Thymus (tissue), 14 donors: Measurements from ENCODE around the gene RPL36AL. TPM values are rescaled to one million over a fixed set of nuclear protein-coding genes. Genes with fewer than 3 reads are reported as not detected.
"Not testable (repeated sequence)": the region's sequence is repeated elsewhere in the genome, so short reads cannot be mapped to it uniquely, and the experiment has no call there.

Experiments
- DNase-seq, 9 donors: peaks; one replicate each; pipeline ENCODE4 v3.0.0-alpha.2; 2013; ENCODE audit warnings: low spot score in 9 of 9, low read depth in 6 of 9, missing footprints in 1 of 9
- H3K27ac ChIP-seq, 2 donors: one replicate each; pipeline ENCODE4 v1.5.1; 2013; ENCODE audit warnings: control low read depth in 1 of 2, low read depth in 1 of 2, low read length in 1 of 2, mild to moderate bottlenecking in 1 of 2, moderate library complexity in 1 of 2
- H3K27me3 ChIP-seq, 2 donors: one replicate each; pipeline ENCODE4 v1.5.1; 2013; ENCODE audit warnings: low read length in 1 of 2; ENCODE audit not compliant: control insufficient read depth in 2 of 2, insufficient read depth in 1 of 2
- H3K36me3 ChIP-seq, 2 donors: one replicate each; pipeline ENCODE4 v1.5.1; 2013; ENCODE audit warnings: low read length in 1 of 2, mild to moderate bottlenecking in 1 of 2, moderate library complexity in 1 of 2; ENCODE audit not compliant: control insufficient read depth in 2 of 2, insufficient read depth in 2 of 2
- H3K4me1 ChIP-seq, 2 donors: one replicate each; pipeline ENCODE4 v1.5.1; 2013; ENCODE audit warnings: low read length in 2 of 2; ENCODE audit not compliant: control insufficient read depth in 2 of 2, insufficient read depth in 2 of 2
- H3K4me3 ChIP-seq, 2 donors: one replicate each; pipeline ENCODE4 v1.5.1; 2013; ENCODE audit warnings: low read length in 2 of 2, control low read depth in 1 of 2, mild to moderate bottlenecking in 1 of 2
- H3K9me3 ChIP-seq, 2 donors: one replicate each; pipeline ENCODE4 v1.5.1; 2013; ENCODE audit warnings: low read length in 1 of 2, mild to moderate bottlenecking in 1 of 2; ENCODE audit not compliant: control insufficient read depth in 2 of 2, insufficient read depth in 1 of 2
- WGBS: extraction: QIAGEN DNeasy Blood & Tissue Kit; methylation state at CpG from one replicate; pipeline ENCODE4 v1.1.7; 2013; 5-methylcytosine and 5-hydroxymethylcytosine counted together
- long read RNA-seq, 10 donors: transcript quantifications; one replicate each; lab custom pipeline, GENCODE V29; 2026
- polyA plus RNA-seq: library from polyadenylated mRNA; stranded (reverse); fragments of 200-250 nt; gene quantifications from one replicate; pipeline ENCODE4 v1.2.3, GENCODE V29; 2013
- total RNA-seq: library from RNA; stranded (reverse); fragments of 120-200 nt; gene quantifications from one replicate; pipeline ENCODE4 v1.2.4, GENCODE V29; 2013
- donor health status: healthy.

The RPL36AL gene
- total RNA-seq (307 TPM), polyA plus RNA-seq (619 TPM)
- long read RNA-seq, donor 1, transcript RPL36AL-201 (2 exons, 746 nt), result major isoform, 26 of 38 reads
- long read RNA-seq, donor 1, partial matches to known transcripts, result 12 of 38 reads
- long read RNA-seq, donor 1, other reads (novel, unspliced or antisense), result 0 of 38 reads
- long read RNA-seq, donor 2, result 0 reads
- long read RNA-seq, donor 3, transcript RPL36AL-201 (2 exons, 746 nt), result major isoform, 311 of 311 reads
- long read RNA-seq, donor 3, partial matches to known transcripts, result 0 of 311 reads
- long read RNA-seq, donor 3, other reads (novel, unspliced or antisense), result 0 of 311 reads
- long read RNA-seq, donor 4, transcript RPL36AL-201 (2 exons, 746 nt), result major isoform, 116 of 157 reads
- long read RNA-seq, donor 4, partial matches to known transcripts, result 41 of 157 reads
- long read RNA-seq, donor 4, other reads (novel, unspliced or antisense), result 0 of 157 reads
- long read RNA-seq, donor 5, transcript RPL36AL-201 (2 exons, 746 nt), result major isoform, 387 of 479 reads
- long read RNA-seq, donor 5, partial matches to known transcripts, result 92 of 479 reads
- long read RNA-seq, donor 5, other reads (novel, unspliced or antisense), result 0 of 479 reads
- long read RNA-seq, donor 6, transcript RPL36AL-201 (2 exons, 746 nt), result major isoform, 161 of 188 reads
- long read RNA-seq, donor 6, partial matches to known transcripts, result 27 of 188 reads
- long read RNA-seq, donor 6, other reads (novel, unspliced or antisense), result 0 of 188 reads
- long read RNA-seq, donor 7, transcript RPL36AL-201 (2 exons, 746 nt), result major isoform, 252 of 252 reads
- long read RNA-seq, donor 7, partial matches to known transcripts, result 0 of 252 reads
- long read RNA-seq, donor 7, other reads (novel, unspliced or antisense), result 0 of 252 reads
- long read RNA-seq, donor 8, transcript RPL36AL-201 (2 exons, 746 nt), result major isoform, 92 of 103 reads
- long read RNA-seq, donor 8, partial matches to known transcripts, result 11 of 103 reads
- long read RNA-seq, donor 8, other reads (novel, unspliced or antisense), result 0 of 103 reads
- long read RNA-seq, donor 9, transcript RPL36AL-201 (2 exons, 746 nt), result major isoform, 169 of 169 reads
- long read RNA-seq, donor 9, partial matches to known transcripts, result 0 of 169 reads
- long read RNA-seq, donor 9, other reads (novel, unspliced or antisense), result 0 of 169 reads
- long read RNA-seq, donor 10, transcript RPL36AL-201 (2 exons, 746 nt), result major isoform, 161 of 161 reads
- long read RNA-seq, donor 10, partial matches to known transcripts, result 0 of 161 reads
- long read RNA-seq, donor 10, other reads (novel, unspliced or antisense), result 0 of 161 reads

DNA sequence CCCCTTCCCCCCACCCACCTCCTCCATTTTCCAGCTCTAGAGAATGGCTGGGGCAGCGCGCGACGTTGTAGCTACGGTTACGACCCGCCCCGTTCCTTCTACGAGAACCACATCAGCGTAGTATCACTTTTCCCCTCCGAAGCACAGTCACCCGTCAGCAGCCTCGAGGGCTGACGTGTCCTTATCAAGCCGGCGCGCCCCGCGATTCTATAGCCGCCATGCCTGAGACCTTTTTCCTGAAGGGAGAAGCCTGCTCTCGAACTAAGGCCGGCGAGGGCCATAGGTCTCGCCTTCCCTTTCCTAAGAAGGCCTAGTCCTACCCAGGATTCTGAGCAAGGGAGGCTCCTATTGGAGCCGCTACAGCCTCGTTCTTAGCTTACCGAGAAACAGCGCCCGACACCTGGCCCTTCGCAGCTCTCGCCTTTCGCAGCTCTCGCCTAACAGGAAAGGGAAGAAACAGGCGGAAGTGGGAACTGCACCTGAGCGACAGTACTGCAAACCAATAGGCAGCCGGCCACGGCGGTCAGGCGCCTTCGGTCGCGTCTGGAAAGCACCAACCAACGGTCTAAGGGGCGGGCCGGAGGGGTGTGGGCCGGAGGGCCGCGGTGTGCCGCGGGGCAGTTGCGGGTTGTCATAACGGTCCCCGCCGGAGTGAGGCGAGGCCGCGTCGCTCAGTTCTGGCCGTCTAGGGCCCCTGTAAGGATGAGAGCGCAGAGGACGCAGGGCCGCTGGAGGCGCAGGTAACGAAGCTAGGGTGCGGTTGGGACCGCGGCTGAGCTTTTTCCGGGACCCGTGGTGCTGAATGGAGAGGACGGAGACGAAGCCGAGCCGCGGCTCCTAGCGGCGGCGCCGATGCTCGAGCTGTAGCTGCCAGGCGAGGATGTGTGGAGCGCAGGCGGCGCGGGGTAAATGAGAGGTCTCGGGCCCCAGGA, at the start of gene RPL36AL, which contains the start of gene MGAT2:
TSS of gene RPL36AL (minus strand) at position 445 of the 932 bp plus-strand sequence. CDS start 1,522 bp downstream, outside the sequence.
TSS of gene MGAT2 (plus strand) at position 618 of the 932 bp plus-strand sequence. CDS start 470 bp downstream, outside the sequence.
- H3K27ac ChIP-seq, result peak within 1 kb of the TSS; percentile 98 to 100
- H3K9me3 ChIP-seq, result no peaks in the 10 kb centered on the region
- under 1% methylated on average over 85 of the region's 85 CpGs for WGBS
- H3K4me3 ChIP-seq, result peak within 1 kb of the TSS; percentile 74 to 96
- DNase-seq, result peak; percentile 92 to 98 (median 95)
- peaks cover 16 to 22% of the 10 kb centered on the region in 2 donors for H3K4me1 ChIP-seq
- no peaks in the 10 kb centered on the region for H3K27me3 ChIP-seq
- H3K36me3 ChIP-seq, result peaks cover 23 to 29% of the 10 kb centered on the region in 2 donors

DNA sequence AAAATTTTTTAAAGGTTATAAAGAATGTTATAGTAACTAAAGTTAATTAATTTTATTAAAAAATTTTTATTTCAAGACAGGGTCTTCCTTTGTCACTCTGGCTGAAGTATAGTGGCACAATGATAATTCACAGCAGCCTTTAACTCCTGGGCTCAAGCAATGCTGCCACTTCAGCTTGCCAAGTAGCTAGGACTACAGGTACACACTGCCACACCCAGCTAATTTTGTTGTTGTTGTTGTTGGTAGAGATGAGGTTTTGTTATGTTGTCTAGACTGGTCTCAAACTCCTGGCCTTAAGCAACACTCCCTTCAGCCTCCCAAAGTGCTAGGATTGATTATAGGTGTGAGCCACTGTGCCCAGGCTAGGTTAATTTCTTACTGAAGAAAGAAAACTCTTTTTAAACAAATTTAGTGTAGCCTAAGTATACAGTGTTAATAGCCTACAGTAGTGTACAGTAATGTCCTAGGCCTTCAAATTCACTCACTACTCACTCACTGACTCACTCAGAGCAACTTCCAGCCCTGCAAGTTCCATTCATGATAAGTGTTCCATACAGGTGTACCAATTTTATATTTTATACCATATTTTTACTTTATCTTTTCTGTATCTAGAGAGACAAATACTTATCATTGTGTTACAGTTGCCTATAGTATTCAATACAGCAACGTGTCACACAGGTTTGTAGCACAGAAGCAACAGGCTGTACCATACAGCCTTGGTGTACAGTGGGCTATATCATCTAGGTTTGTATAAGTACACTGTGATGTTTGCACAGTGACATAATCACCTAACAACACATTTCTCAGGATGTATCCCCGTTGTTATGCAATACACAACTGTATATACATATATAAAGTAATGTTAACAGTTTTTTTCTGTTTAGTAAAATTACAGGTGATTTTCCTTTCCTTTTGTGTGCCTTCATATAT, 39.4 kb upstream of the RPL36AL start:
- no peaks in the 10 kb centered on the region for H3K27me3 ChIP-seq
- no peaks in the 10 kb centered on the region for H3K4me1 ChIP-seq
- no peak overlapping the region for H3K4me3 ChIP-seq
- DNase-seq, result no peak
- no peak overlapping the region for H3K27ac ChIP-seq
- 95% methylated on average over 2 of the region's 2 CpGs for WGBS
- H3K36me3 ChIP-seq, result no peaks in the 10 kb centered on the region
- H3K9me3 ChIP-seq, result no peaks in the 10 kb centered on the region

DNA sequence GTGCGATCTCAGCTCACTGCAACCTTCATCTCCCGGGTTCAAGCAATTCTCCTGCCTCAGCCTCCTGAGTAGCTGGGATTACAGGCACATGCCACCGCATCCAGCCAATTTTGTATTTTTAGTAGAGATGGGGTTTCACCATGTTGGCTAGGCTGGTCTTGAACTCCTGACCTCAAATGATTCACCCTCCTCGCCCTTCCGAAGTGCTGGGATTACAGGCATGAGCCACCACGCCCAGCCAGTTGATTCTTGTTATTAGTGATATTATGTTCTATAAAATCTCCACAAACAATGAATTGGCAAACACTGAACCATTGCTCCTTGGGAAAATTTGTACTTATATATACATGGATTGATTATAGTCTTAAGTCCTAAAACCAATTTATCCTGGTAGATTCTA, 37.1 kb upstream of the RPL36AL start:
- not testable (repeated sequence) for DNase-seq, H3K9me3 ChIP-seq, H3K4me3 ChIP-seq, H3K27ac ChIP-seq, H3K36me3 ChIP-seq, H3K27me3 ChIP-seq, H3K4me1 ChIP-seq
- 98% methylated on average over 6 of the region's 6 CpGs for WGBS

DNA sequence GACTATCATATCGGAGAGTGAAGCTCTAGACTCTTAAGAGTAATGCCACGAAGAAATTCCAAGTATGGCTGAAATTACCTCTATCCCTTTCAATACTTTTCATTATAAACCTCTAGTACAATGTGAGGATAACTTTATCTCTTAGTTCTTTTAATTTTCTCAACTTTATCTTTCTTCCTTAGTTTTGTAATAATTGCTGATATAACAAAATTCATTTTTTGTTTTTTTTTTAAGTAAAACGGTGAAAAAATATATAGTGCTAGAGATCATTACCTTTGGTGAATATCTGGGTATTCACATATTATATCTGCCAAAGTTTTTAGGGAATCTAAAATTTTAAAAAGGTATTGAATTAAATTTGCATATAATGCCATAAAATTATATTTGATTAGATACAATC, 34.1 kb upstream of the RPL36AL start:
- no peaks in the 10 kb centered on the region for H3K9me3 ChIP-seq
- no peak for DNase-seq
- no peaks in the 10 kb centered on the region for H3K4me1 ChIP-seq
- no peak overlapping the region for H3K27ac ChIP-seq
- H3K4me3 ChIP-seq, result no peak overlapping the region
- 97% methylated on average over 3 of the region's 3 CpGs for WGBS
- no peaks in the 10 kb centered on the region for H3K27me3 ChIP-seq
- H3K36me3 ChIP-seq, result peaks cover 4 to 10% of the 10 kb centered on the region in 2 donors

DNA sequence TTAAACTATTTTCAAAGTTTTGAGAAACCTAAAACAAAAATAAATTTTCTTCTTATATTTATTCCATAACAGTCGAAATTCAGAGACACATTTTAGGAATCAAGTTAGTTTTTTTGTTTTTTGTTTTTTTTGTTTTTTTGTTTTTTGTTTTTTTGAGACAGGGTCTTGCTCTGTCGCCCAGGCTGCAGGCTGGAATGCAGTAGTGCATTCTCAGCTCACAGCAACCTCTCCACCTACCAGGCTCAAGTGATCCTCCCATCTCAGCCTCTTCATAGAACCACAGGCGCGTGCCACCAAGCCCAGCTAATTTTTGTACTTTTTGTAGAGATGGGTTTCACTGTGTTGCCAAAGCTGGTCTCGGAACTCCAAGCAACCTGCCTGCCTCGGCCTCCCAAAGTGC, 33.1 kb upstream of the RPL36AL start:
- no peaks in the 10 kb centered on the region for H3K4me1 ChIP-seq
- no peak for DNase-seq
- 99% methylated on average over 6 of the region's 6 CpGs for WGBS

DNA sequence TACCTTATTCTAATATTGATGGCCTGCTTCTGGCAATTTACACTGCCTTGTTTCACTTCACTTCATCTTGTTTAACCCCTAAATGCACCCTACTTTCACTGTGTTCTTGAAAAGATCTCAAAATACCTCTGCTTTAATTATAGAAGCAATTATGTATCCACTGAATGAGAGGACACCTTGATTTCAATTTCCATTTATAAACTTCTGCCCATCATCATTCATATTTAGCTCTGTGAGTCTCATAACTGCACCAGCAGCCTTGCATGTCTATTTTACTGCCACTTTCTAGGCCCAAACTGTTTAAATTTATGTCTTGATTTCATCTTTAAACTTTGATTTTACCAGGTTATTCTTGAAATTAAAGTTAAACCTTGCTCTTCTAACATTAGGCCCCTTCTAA, 21.7 kb upstream of the RPL36AL start:
- Histone ChIP-seq H3K36me3 (peaks cover 0 to 37% of the 10 kb centered on the region in 2 donors), H3K27me3 (no peaks in the 10 kb centered on the region), H3K9me3 (no peaks in the 10 kb centered on the region), H3K4me3 (no peak overlapping the region), H3K27ac (no peak overlapping the region), H3K4me1 (peaks cover 0 to 4% of the 10 kb centered on the region in 2 donors)
- DNase-seq, result no peak

More for the DNA sequence above, 33.1 kb upstream of the RPL36AL start:
- H3K9me3 ChIP-seq, result no peaks in the 10 kb centered on the region
- peaks cover 6 to 10% of the 10 kb centered on the region in 2 donors for H3K36me3 ChIP-seq
- no peaks in the 10 kb centered on the region for H3K27me3 ChIP-seq
- H3K4me3 ChIP-seq, result no peak overlapping the region
- H3K27ac ChIP-seq, result no peak overlapping the region

DNA sequence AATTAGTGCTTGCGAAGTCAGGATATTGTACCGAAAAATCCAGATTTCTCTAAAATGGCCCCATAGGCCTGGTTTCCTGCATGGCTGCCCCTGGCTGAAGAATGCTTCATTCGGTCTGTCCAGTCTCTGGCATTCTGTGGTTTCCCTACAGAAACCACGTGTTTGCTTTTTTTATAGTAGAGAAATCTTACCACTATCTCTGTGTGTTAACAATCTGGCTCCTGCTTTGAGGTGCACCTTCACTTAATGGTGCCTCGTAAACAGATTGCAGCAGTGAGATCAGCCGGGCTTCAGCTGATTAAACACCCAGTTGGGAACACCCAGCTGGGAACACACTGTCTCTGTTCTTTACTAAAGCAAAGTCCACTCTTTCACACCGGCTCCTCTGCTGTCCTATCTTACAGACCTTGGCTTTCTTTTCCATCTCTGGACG, 21.3 kb upstream of the RPL36AL start:
- 86% methylated on average over 8 of the region's 8 CpGs for WGBS
- DNase-seq, result no peak
- peaks cover 0 to 4% of the 10 kb centered on the region in 2 donors for H3K4me1 ChIP-seq
- H3K27me3 ChIP-seq, result no peaks in the 10 kb centered on the region
- no peak overlapping the region for H3K4me3 ChIP-seq
- peaks cover 0 to 33% of the 10 kb centered on the region in 2 donors for H3K36me3 ChIP-seq
- H3K27ac ChIP-seq, result no peak overlapping the region
- H3K9me3 ChIP-seq, result no peaks in the 10 kb centered on the region
